IMR-90 (cell line): Measurements from ENCODE around the gene PRDM2.

Source experiments
- BHLHE40 ChIP-seq: fragments of 150-350 bp; IDR thresholded peaks from 2 replicates; pipeline ENCODE4 v1.6.1; 2016; ENCODE audit warnings: mild to moderate bottlenecking, low read depth, low read length
- FOS ChIP-seq: fragments of 150-350 bp; IDR thresholded peaks from 2 replicates; pipeline ENCODE4 v1.6.1; 2016; ENCODE audit warnings: low read depth, low read length
- MAFK ChIP-seq: IDR thresholded peaks from 2 replicates; pipeline ENCODE4 v1.6.1; 2012; ENCODE audit warnings: low read depth, low read length, improper control_type of control experiment
- MAZ ChIP-seq: IDR thresholded peaks from 2 replicates; pipeline ENCODE4 v1.6.1; 2012; ENCODE audit warnings: low read depth, mild to moderate bottlenecking, low read length, improper control_type of control experiment, moderate library complexity, borderline replicate concordance
- POLR2A ChIP-seq: IDR thresholded peaks from 2 replicates; pipeline ENCODE4 v1.6.1; 2012; ENCODE audit warnings: mild to moderate bottlenecking, low read depth, low read length
- RAD21 ChIP-seq: IDR thresholded peaks from 2 replicates; pipeline ENCODE4 v1.6.1; 2012; ENCODE audit warnings: low read length, improper control_type of control experiment
- RCOR1 ChIP-seq: IDR thresholded peaks from 2 replicates; pipeline ENCODE4 v1.6.1; 2012; ENCODE audit warnings: mild to moderate bottlenecking, low read length, improper control_type of control experiment; ENCODE audit not compliant: insufficient replicate concordance
- SMC3 ChIP-seq: fragments of 150-350 bp; IDR thresholded peaks from 2 replicates; pipeline ENCODE4 v1.6.1; 2016; ENCODE audit warnings: low read depth, mild to moderate bottlenecking, antibody characterized with exemption, low read length, moderate library complexity
- TF ChIP-seq, protein P1 (sequence below): fragments of 150-350 bp; IDR thresholded peaks from 2 replicates; pipeline ENCODE4 v1.6.1; 2017; ENCODE audit warnings: mild to moderate bottlenecking, antibody characterized with exemption, low read length, low read depth
- TF ChIP-seq, protein P2 (sequence below): conservative IDR thresholded peaks from 2 replicates; pipeline ENCODE4 v1.5.1; 2012; ENCODE audit warnings: mild to moderate bottlenecking, low read depth, low read length, improper control_type of control experiment

- TF ChIP-seq, protein P1, sequence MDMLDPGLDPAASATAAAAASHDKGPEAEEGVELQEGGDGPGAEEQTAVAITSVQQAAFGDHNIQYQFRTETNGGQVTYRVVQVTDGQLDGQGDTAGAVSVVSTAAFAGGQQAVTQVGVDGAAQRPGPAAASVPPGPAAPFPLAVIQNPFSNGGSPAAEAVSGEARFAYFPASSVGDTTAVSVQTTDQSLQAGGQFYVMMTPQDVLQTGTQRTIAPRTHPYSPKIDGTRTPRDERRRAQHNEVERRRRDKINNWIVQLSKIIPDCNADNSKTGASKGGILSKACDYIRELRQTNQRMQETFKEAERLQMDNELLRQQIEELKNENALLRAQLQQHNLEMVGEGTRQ, result no peak
- TF ChIP-seq, protein P2, sequence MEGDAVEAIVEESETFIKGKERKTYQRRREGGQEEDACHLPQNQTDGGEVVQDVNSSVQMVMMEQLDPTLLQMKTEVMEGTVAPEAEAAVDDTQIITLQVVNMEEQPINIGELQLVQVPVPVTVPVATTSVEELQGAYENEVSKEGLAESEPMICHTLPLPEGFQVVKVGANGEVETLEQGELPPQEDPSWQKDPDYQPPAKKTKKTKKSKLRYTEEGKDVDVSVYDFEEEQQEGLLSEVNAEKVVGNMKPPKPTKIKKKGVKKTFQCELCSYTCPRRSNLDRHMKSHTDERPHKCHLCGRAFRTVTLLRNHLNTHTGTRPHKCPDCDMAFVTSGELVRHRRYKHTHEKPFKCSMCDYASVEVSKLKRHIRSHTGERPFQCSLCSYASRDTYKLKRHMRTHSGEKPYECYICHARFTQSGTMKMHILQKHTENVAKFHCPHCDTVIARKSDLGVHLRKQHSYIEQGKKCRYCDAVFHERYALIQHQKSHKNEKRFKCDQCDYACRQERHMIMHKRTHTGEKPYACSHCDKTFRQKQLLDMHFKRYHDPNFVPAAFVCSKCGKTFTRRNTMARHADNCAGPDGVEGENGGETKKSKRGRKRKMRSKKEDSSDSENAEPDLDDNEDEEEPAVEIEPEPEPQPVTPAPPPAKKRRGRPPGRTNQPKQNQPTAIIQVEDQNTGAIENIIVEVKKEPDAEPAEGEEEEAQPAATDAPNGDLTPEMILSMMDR, result no peak
- TF ChIP-seq POLR2A (no peak), RAD21 (no peak), MAZ (no peak), SMC3 (no peak), FOS (no peak), MAFK (no peak), BHLHE40 (no peak), RCOR1 (no peak)
Measured at GRCh38 chr1:13871413-13871812, 171.4 kb downstream of the PRDM2 start.
